Measurements from ENCODE around the gene TMEM271. TPM values are rescaled to one million over a fixed set of nuclear protein-coding genes. Genes with fewer than 3 reads are reported as not detected.

Gene TMEM271
- total RNA-seq, 1 donor from 2014 or later: not detected

DNA sequence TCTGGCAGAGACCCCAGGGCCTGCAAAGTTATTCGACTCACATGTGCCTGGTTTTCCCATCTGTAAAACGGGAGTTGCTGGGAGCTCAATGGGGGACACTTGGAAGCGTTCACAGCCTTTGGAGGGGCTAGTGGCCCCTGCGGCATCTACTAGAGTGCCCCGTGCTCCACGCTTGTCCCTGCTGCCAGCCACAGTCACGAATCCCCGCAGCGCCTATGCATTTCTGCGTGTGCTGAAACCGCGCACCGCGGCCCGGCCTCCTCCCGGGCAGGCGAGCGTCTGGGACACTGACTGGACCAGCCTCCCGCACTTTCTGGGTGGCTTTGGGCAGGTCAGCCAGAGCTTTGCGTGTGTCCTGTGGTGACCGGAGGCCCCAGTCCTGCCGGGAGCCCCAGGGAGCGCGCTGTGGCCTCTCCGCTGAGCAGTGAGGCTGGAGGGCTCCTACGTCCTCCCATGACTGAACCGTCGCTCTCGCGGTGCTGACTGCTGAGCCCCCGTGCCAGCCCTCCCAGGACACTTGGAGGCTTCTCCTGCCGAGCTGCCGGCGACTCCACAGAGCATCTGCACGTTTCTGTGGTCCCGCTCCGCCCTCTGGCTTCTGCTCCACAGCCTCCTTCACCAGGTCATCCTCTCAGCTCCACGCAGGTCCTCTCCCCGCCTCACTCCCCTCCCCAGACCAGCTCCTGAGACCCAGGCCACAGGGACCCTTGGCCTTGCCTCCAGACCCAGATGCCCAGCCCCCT, 40.7 kb downstream of the TMEM271 start:
- TF ChIP-seq EZH2 (IDR thresholded peaks at IDR 0.05): no peak
- TF ChIP-seq, protein P1, sequence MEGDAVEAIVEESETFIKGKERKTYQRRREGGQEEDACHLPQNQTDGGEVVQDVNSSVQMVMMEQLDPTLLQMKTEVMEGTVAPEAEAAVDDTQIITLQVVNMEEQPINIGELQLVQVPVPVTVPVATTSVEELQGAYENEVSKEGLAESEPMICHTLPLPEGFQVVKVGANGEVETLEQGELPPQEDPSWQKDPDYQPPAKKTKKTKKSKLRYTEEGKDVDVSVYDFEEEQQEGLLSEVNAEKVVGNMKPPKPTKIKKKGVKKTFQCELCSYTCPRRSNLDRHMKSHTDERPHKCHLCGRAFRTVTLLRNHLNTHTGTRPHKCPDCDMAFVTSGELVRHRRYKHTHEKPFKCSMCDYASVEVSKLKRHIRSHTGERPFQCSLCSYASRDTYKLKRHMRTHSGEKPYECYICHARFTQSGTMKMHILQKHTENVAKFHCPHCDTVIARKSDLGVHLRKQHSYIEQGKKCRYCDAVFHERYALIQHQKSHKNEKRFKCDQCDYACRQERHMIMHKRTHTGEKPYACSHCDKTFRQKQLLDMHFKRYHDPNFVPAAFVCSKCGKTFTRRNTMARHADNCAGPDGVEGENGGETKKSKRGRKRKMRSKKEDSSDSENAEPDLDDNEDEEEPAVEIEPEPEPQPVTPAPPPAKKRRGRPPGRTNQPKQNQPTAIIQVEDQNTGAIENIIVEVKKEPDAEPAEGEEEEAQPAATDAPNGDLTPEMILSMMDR (IDR thresholded peaks at IDR 0.05): no peak
- no peak for TF ChIP-seq EZH2phosphoT487 (IDR thresholded peaks at IDR 0.05)
- Histone ChIP-seq H4K20me1 (ENCODE audit: low read depth) (no peaks in the 10 kb centered on the region), H3K4me3 (no peak overlapping the region), H2AFZ (replicated peaks) (no peak overlapping the region), H3K4me1 (no peaks in the 10 kb centered on the region), H3K79me2 (ENCODE audit: low read depth) (no peaks in the 10 kb centered on the region), H3K9me3 (ENCODE audit: low read depth) (no peaks in the 10 kb centered on the region), H3K36me3 (no peaks in the 10 kb centered on the region), H3K27ac (no peak overlapping the region), H3K27me3 (no peaks in the 10 kb centered on the region), H3K4me2 (no peak overlapping the region), H3F3A (ENCODE audit: low read depth) (no peaks in the 10 kb centered on the region), H3K9ac (no peak overlapping the region)
- Mint-ChIP-seq H3K9me3 (no peaks in the 10 kb centered on the region), H3K27me3 (ENCODE audit: insufficient read depth, low read depth) (peaks cover 5% of the 10 kb centered on the region), H3K4me1 (no peaks in the 10 kb centered on the region), H3K36me3 (peaks cover 16% of the 10 kb centered on the region), H3K27ac (no peak overlapping the region), H3K4me3 (no peak overlapping the region)
- DNase-seq (ENCODE audit: low spot score): no peak

- no peak overlapping the region for H3K27ac ChIP-seq
- Mint-ChIP-seq H3K4me3 (no peak overlapping the region), H3K4me1 (no peaks in the 10 kb centered on the region), H3K9me3 (no peaks in the 10 kb centered on the region), H3K27me3 (ENCODE audit: insufficient read depth, low read depth) (peaks cover 5% of the 10 kb centered on the region), H3K36me3 (peaks cover 20% of the 10 kb centered on the region), H3K27ac (no peak overlapping the region)
- no peaks in the 10 kb centered on the region for H3K36me3 ChIP-seq
- H3K79me2 ChIP-seq (ENCODE audit: low read depth): no peaks in the 10 kb centered on the region
- H3K9me3 ChIP-seq (ENCODE audit: low read depth): no peaks in the 10 kb centered on the region
- H3K9ac ChIP-seq: no peak overlapping the region
- TF ChIP-seq EZH2 (IDR thresholded peaks at IDR 0.05) (no peak), EZH2phosphoT487 (IDR thresholded peaks at IDR 0.05) (no peak)
- TF ChIP-seq, protein P1 (IDR thresholded peaks at IDR 0.05): no peak
- no peaks in the 10 kb centered on the region for H3F3A ChIP-seq (ENCODE audit: low read depth)
- no peaks in the 10 kb centered on the region for H3K4me1 ChIP-seq
- no peak overlapping the region for H3K4me3 ChIP-seq
- no peaks in the 10 kb centered on the region for H3K27me3 ChIP-seq
- no peaks in the 10 kb centered on the region for H4K20me1 ChIP-seq (ENCODE audit: low read depth)
- H3K4me2 ChIP-seq: no peak overlapping the region
- DNase-seq (ENCODE audit: low spot score): no peak
- no peak overlapping the region for H2AFZ ChIP-seq (replicated peaks)
Observed at GRCh38 chr4:534576-535151, 41.4 kb downstream of the TMEM271 start.

GRCh38 chr4:534101-534575, 42.0 kb downstream of the TMEM271 start:
- Histone ChIP-seq H2AFZ (replicated peaks) (no peak overlapping the region), H3K4me1 (no peaks in the 10 kb centered on the region), H3K27me3 (no peaks in the 10 kb centered on the region), H3K36me3 (no peaks in the 10 kb centered on the region), H4K20me1 (ENCODE audit: low read depth) (no peaks in the 10 kb centered on the region), H3K9ac (no peak overlapping the region), H3K9me3 (ENCODE audit: low read depth) (no peaks in the 10 kb centered on the region), H3F3A (ENCODE audit: low read depth) (no peaks in the 10 kb centered on the region), H3K4me2 (no peak overlapping the region), H3K4me3 (no peak overlapping the region), H3K27ac (no peak overlapping the region), H3K79me2 (ENCODE audit: low read depth) (no peaks in the 10 kb centered on the region)
- no peak for DNase-seq (ENCODE audit: low spot score)
- Mint-ChIP-seq H3K4me3 (no peak overlapping the region), H3K4me1 (no peaks in the 10 kb centered on the region), H3K27me3 (ENCODE audit: insufficient read depth, low read depth) (peaks cover 5% of the 10 kb centered on the region), H3K36me3 (peaks cover 20% of the 10 kb centered on the region), H3K27ac (no peak overlapping the region), H3K9me3 (no peaks in the 10 kb centered on the region)
- TF ChIP-seq, protein P1 (IDR thresholded peaks at IDR 0.05): no peak
- TF ChIP-seq EZH2 (IDR thresholded peaks at IDR 0.05): no peak
- no peak for TF ChIP-seq EZH2phosphoT487 (IDR thresholded peaks at IDR 0.05)

Data from neural progenitor cell (in vitro differentiated cells).